B cell (primary cell): ENCODE data around the gene MAGI2.

Source experiments
- EZH2 ChIP-seq: IDR thresholded peaks from 2 replicates; pipeline ENCODE4 v1.6.1; 2012; ENCODE audit warnings: borderline replicate concordance, low read depth, mild to moderate bottlenecking, moderate library complexity, low read length; ENCODE audit not compliant: insufficient read depth, poor library complexity, severe bottlenecking
- TF ChIP-seq, protein P1 (sequence below): fragments of 200-600 bp; IDR thresholded peaks from one replicate; pipeline ENCODE4 v1.8.0; 2022; ENCODE audit warnings: antibody characterized with exemption, mild to moderate bottlenecking

DNA sequence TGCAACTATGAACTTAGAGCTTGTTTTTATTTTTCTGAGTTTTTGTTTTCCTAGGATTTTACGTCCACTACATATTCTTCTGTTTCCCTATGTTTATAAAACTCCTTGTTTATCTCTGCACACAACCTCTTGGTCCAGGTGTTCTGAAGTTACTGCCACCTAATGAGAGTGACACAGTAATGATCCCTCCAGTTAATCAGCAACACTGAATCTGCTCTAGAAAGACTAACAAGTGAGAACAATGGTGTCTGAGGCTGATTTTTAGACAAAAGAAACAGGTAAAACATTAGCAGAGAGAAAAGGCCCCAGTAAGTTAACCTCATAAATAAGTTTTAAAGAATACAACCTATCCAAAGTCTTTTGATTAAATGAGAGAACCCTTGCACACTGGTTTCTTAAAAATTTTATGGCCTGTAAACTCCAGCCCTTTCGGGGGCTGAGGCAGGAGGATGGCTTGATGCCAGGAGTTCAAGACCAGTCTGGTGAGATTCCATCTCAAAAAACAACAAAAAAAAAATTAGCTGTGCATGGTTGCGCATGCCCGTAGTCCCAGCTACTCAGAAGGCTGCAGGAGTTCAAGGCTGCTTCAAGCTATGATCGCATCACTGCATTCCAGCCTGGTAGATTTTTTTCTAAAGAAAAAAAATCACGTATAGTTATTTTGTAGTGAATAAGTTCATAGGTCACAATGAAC lies 397.6 kb downstream of the MAGI2 start:
- TF ChIP-seq, protein P1, sequence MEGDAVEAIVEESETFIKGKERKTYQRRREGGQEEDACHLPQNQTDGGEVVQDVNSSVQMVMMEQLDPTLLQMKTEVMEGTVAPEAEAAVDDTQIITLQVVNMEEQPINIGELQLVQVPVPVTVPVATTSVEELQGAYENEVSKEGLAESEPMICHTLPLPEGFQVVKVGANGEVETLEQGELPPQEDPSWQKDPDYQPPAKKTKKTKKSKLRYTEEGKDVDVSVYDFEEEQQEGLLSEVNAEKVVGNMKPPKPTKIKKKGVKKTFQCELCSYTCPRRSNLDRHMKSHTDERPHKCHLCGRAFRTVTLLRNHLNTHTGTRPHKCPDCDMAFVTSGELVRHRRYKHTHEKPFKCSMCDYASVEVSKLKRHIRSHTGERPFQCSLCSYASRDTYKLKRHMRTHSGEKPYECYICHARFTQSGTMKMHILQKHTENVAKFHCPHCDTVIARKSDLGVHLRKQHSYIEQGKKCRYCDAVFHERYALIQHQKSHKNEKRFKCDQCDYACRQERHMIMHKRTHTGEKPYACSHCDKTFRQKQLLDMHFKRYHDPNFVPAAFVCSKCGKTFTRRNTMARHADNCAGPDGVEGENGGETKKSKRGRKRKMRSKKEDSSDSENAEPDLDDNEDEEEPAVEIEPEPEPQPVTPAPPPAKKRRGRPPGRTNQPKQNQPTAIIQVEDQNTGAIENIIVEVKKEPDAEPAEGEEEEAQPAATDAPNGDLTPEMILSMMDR = no peak
- no peak for TF ChIP-seq EZH2
